ENCODE measurements around the gene SKOR1.

The SKOR1 gene

GRCh38 chr15:67794832-67795574 is 30.3 kb upstream of the SKOR1 start:
- H3K4me3 ChIP-seq (ENCODE audit: low read length), result no peak overlapping the region
- TF ChIP-seq CTCF (conservative IDR thresholded peaks at IDR 0.05; ENCODE audit: low read length), result no peak
- no peak for DNase-seq (ENCODE audit: low read depth)

- no peak overlapping the region for H3K4me3 ChIP-seq (ENCODE audit: low read length)
- DNase-seq (ENCODE audit: low read depth), result no peak
- TF ChIP-seq CTCF (conservative IDR thresholded peaks at IDR 0.05; ENCODE audit: low read length), result no peak
Measured at GRCh38 chr15:67796196-67797127, 28.8 kb upstream of the SKOR1 start.

- TF ChIP-seq CTCF (conservative IDR thresholded peaks at IDR 0.05; ENCODE audit: low read length), result no peak
- no peak for DNase-seq (ENCODE audit: low read depth)
- no peak overlapping the region for H3K4me3 ChIP-seq (ENCODE audit: low read length)
Measured at GRCh38 chr15:67799801-67800205, 25.5 kb upstream of the SKOR1 start.

DNA sequence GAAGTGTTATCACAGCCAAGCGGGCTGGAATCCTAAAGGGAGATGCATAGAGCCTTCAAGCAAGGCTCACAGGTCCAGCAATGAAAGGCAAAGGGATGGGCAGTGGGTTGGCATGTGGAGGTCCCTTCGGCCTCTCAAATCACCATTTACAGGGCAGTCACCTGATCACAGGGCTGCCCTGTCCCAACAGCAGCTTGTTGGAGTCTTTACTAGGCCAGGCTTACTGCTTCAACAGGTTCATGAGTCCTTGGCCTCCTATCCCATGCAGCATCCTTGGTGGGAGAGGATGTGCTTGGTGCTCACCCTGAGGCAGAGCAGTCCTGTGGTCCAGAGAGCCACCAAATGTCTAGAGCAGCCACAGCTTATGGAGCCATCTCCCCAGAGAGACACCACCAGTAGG is 24.2 kb upstream of the SKOR1 start:
- no peak for DNase-seq (ENCODE audit: low read depth)
- TF ChIP-seq CTCF (conservative IDR thresholded peaks at IDR 0.05; ENCODE audit: low read length), result no peak

DNA sequence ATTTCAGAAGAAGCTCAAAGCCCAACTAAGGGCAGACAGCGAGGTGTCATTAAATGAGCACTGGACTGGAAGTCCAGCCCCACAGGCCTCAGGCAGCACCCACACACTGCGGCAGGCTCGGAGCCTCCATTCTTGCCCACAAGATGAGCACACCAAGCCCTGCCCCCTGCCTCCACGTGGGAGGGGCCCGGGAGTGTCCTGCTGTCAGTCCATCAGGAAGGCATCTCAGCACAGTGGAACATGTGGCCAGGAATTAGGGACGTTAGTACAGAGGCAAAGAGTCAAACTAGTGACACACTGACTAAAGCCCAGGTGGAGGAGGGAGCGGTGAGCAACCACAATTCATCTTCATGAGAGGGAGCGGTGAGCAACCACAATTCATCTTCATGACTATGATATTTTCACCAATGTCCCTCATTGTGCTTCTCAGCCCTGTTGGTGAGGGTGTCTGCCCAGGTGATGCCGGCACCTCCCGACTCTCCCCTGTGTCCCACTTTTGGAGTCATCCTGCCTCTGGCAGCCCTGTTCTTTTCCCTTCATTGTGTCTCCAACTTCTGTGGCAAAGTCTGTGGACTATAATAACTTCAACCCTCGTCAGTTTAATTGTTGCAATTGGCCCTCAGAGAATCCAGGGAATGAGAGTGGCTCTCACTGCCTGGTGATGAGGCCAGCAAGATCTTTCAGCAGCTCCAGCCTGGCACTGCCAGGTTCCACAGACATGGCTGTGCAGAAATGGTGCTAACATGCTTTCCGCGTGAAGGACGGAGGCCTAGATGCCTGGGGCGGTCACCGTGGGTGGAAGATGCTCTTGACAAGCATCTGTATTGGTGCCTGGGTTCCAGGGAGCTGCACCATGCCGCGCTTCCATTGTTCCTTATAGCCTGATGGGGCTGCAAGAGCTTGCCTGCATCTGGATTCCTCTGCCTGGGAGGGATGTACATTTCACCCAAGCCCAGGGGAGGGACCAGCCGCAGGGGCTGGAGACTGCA is 23.1 kb upstream of the SKOR1 start:
- no peak for DNase-seq (ENCODE audit: low read depth)
- no peak for TF ChIP-seq CTCF (conservative IDR thresholded peaks at IDR 0.05; ENCODE audit: low read length)
- no peak overlapping the region for H3K4me3 ChIP-seq (ENCODE audit: low read length)

More for the DNA sequence above, 24.2 kb upstream of the SKOR1 start:
- no peak overlapping the region for H3K4me3 ChIP-seq (ENCODE audit: low read length)

GRCh38 chr15:67803299-67803698 is 22.0 kb upstream of the SKOR1 start:
- no peak for TF ChIP-seq CTCF (conservative IDR thresholded peaks at IDR 0.05; ENCODE audit: low read length)
- no peak for DNase-seq (ENCODE audit: low read depth)
- H3K4me3 ChIP-seq (ENCODE audit: low read length), result no peak overlapping the region

Data from AG10803 (cell line).